Effector CD4-positive, alpha-beta T cell (primary cell): ENCODE measurements around the gene EAPP.
"Not testable (repeated sequence)": the region's sequence is repeated elsewhere in the genome, so short reads cannot be mapped to it uniquely, and the experiment has no call there.

Experiments
- DNase-seq: peaks from one replicate; pipeline ENCODE4 v3.0.0-alpha.2; 2020
- total RNA-seq: gene quantifications from one replicate; lab custom pipeline; 2026; lab: John Stamatoyannopoulos, UW

Gene EAPP, protein sequence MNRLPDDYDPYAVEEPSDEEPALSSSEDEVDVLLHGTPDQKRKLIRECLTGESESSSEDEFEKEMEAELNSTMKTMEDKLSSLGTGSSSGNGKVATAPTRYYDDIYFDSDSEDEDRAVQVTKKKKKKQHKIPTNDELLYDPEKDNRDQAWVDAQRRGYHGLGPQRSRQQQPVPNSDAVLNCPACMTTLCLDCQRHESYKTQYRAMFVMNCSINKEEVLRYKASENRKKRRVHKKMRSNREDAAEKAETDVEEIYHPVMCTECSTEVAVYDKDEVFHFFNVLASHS
- total RNA-seq = 41.5 reads per million, percentile 64 among the genes with 10 or more reads in this experiment

DNA sequence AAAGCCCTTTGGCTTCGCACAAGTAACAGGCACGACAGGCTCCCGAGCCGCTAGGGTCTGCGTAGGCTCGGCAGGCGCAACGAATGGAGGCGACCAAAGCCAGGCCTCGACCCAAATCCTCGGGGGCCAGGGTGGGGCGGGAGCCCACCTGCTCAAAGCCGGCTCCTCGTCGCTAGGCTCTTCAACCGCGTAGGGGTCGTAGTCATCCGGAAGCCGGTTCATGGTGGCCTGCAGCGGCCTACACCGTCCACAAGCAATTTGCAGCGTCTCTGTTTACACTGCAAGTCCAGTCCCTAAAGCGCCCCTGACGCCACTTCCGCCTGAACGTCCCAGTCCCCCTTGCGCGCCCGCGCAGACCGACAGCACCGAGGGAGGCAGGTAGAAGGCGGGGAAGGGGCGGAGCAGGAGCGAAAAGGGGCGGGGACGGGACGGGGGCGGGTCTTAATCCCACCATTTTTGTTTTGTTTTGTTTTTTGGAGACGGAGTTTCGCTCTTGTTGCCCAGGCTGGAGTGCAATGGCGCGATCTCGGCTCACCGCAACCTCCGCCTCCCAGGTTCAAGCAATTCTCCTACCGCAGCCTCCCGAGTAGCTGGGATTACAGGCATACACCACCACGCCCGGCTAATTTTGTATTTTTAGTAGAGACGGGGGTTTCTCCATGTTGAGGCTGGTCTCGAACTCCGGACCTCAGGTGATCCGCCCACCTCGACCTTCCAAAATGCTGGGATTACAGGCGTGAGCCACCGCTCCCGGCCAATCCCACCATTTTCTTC is at the start of gene EAPP:
Gene EAPP, minus strand, starts transcription at position 295 of the 774 bp plus-strand sequence. Its CDS starts 73 bp downstream, at position 222.
- peak; percentile 93 for DNase-seq

DNA sequence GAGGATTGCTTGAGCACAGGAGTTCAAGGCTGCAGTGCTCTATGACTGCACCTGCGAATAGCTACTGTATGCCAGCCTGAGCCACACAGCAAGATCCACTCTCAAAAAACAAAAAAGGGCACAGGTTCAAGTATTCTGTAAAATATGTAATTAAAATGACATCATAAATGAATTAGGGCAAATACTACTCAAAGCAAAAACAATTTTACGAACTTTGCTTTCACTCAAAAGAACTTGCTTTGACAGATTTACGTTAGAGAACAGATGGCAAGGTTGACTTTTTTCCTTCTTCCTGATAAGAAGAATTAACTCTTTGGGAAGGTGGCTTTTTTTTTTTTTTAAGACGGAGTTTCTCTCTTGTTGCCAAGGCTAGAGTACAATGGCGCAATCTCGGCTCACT is 44.0 kb upstream of the EAPP start:
- no peak for DNase-seq

DNA sequence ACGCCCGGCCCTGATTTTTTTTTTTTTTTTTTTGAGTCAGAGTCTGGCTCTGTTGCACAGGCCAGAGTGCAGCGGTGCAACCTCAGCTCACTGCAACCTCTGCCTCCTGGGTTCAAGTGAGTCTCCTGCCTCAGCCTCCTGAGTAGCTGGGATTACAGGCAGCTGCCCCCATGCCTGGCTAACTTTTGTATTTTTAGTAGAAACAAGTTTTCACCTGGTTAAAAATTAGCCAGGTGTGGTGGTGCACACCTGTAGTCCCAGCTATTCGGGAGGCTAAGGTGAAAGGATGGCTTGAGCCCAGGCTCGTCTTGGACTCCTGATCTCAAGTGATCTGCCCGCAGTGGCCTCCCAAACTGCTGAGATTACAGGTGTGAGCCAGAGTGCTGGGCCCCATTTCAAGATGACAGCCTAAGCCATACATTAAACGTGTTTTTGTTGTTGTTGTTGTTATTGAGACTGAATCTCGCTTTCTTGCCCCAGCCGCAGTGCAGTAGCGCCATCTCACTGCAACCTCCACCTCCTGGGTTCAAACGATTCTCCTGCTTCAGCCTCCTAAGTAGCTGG is 42.7 kb upstream of the EAPP start:
- DNase-seq = no peak

DNA sequence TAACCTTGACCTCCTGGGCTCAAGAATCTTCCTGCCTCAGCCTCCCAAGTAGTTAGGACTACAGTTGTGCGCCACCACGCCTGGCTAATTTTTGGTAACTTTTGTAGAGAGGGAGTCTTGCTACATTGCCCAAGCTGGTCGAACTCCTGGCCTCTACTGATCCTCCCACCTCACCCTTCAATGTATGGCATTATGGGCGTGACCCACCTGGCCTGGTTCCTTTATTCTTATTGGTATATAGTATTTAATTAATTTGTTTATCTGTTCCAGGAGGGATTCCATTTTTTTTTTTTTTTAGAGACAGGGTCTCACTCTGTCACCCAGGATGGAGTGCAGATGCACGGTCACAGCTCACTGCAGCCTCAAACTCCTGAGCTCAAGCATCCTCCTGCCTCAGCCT is 40.9 kb upstream of the EAPP start:
- no peak for DNase-seq

DNA sequence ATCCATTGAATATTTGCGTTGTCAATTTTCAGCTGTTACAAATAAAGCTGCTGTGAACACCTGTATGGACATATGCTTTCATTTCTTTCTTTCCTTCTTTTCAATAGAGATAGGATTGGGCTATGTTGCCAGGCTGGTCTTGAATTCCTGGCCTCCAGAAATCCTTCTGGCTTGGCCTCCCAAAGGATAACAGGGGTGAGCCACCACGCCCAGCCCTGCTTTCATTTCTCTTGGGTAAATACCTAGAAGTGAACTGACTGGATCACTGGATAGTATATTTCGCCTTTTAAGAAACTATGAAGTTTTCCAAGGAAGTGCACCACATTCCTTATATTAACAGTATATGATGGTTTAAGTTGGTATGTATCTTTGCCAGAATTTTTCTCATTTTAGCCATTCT is 32.3 kb upstream of the EAPP start:
- no peak for DNase-seq

DNA sequence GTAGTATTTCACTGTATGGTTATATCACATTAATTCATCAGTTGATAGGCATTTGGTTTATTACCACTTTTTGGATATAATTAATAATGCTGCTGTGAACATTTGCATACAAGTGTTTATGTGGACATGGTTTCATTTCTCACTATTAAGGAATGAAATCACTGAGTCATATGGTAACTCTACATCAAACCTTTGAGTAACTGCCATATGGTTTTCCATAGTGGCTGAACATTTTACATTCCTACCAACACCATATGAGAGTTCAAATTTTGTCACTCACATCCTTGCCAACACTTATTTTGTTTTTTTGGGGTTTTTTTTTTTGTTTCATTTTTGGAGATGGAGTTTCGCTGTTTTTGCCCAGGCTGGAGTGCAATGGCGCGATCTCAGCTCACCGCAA is 30.2 kb upstream of the EAPP start:
- no peak for DNase-seq

DNA sequence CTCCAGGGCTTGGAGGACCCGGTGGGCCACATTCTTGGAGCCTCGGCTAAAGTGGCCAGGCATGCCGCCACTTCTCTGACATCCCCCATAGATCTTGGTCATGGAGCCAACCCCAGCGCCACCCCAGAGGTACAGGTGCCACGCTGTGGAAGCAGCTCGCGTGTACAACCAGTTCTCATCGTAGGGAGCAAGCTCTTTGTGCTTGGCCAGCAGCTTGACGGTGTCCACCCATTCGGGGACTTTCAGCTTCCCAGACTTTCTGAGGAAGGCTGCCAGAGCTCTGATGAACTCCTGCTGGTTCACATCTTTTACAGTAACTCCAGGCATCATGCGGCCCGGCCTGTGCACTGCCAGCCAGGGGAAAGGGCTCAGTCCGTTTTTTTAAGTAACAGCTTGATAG is 29.3 kb upstream of the EAPP start:
- no peak for DNase-seq

DNA sequence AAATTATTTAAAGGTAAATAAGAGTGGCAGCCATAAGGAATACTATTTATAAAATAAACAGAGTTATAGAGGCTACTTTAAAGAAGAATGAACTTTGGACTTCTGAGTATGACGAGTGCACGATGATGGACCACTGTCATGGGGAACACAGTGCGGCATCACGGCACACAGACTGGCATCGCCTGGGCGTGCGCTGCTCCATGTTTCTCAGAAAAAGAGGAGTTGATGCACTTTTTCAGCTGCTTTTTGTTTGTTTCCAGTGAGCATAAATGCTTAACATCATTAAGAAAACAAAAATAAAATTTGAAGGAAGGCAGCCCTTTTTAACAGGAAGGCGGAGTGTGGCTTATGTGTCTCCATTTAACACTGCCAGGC is 23.3 kb upstream of the EAPP start:
- no peak for DNase-seq

DNA sequence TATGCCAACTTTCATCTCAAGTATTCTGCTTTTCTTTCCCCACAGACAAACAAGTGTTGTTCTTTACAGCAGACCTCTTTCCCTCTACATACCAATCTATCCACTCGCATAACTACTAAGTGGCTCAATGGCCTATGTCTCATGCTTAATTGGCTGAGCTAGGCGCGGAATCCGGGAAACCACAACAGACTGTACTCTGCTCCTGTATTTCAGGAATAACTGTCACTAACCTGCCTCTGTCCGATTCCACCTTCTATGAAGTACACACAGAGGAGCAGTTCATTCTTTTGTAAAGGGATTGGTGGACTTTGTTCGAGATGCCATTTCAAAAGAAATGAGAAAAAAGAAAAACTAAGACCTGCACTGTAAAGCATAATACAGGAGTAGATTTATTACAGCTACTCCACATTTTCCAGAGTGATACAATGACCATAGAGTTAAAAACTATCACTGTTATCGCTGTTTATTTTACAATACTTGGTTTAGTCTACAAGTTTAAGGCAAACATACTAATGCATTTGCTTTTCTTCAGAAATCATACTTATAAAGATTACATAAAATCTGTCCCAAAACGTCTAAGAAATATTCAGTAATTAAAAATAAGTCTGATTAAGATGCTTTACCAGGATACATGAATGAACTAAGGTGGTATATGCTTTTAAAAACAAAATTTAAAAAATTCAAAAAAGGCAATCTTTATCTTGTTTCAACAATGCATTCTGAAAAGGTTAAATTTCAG is 22.7 kb upstream of the EAPP start:
- DNase-seq = not testable (repeated sequence)

DNA sequence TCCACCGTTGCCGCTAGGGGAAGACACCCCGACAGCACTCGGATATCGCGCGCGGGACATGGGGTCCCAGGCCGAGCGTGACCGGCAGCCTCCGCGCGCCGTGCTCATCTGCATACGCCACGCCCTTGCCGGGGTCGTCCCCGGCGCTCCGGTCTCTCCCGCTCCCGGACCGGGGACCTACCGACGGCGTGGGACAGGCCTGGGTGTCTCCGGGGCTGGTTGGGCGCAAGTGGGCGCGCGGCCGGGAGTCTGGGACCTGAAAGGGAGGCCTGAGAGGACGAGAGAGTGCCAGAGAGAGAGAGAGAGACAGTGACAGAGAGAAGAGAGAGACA is 17.0 kb upstream of the EAPP start:
- DNase-seq = not testable (repeated sequence)

DNA sequence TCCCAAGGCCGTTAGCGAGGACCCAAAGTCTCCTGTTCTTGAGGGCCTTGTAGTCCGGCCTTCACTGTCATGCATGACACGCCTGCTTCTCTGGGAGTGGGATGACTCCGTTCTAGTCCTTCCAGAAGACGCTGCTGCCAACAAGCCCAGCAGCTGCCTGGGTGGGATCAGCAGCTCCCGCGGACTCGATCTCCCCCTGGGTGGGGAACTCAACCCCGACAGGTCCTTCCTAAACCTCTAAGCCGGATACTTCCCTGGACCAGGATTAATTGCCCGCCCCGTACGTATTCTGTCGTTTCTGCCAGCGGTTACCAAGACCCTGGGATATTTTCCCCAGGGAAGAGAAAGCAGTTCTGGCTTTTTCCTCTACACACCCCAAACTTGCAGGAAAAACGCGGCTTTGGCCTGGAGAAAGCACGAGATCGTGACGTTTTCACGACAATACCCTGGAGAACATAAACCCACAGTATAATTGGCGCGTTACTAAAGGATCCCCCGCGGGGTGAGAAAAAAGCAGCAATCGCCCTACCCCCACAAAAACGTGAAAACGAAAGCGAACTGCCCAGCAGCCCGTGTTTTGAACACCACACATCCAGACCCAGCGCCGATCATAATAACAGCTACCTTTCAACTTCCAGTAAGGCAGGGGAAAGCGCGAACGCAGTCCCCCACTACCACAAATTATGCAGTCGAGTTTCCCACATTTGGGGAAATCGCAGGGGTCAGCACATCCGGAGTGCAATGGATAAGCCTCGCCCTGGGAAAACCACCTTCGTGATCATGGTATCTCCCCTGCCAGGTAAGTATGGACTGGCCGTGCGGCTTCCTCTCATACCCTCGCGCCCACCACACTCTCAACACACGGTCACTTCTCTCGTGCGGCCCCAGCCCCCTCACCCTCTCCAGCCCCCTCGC is 16.3 kb upstream of the EAPP start:
- not testable (repeated sequence) for DNase-seq

DNA sequence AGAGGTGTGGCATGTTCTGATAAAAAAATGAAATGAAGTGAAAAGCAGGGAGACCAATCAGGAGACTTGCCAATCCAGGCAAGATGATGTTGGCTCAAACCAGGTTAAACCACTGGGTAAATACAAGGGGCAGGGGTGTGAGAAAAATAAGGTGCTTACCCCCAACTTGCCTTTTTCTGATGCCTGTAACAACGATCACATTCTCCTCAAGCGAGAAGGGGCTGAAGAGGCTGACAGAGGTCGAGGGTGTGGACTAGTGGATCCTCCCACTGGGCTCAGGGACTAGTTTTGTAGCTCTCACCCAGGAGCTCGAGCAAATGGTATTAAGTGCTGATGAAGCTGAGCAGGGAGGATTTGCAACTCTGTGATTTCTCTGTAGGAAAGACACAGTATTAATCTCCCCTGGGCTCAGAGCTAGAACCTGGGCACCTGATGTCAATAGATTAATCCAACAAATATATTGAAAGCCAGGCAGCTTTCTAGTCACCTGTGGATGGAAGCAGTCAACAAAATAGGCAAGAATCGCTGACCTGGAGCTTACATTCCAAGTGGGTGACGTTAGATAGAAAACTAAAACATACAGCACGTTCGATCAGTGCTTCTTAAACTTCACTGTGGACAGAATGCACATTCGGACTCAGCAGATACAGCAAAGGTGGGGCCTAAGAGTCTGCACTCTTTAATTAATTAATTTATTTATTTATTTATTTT is 15.2 kb upstream of the EAPP start:
- DNase-seq = no peak

DNA sequence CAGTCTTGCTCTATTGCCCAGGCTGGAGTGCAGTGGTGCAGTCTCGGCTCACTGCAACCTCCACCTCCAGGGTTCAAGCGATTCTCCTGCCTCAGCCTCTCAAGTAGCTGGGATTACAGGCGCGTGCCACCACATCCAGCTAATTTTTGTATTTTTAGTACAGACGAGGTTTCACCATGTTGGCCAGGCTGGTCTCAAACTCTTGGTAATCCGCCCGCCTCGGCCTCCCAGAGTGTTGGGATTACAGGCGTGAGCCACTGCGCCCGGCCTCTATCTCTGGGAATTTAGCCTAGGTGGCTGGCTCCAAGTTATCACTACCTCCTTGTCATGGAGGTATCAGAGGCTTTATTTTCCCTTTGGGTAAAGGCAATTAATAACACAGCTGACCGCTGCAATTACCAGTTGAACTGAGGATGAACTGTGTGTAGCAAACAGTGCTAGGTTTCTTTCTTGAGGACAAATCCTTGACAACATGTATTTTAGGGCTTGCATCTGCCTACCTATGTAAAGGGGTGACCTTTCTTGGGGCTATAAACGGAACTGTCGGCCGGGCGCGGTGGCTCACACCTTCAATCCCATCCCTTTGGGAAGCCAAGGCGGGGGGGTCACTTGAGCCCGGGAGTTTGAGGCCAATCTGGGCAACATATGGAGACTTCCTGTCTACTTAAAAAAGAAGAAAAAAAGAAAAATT is 9.9 kb upstream of the EAPP start:
- DNase-seq = not testable (repeated sequence)

DNA sequence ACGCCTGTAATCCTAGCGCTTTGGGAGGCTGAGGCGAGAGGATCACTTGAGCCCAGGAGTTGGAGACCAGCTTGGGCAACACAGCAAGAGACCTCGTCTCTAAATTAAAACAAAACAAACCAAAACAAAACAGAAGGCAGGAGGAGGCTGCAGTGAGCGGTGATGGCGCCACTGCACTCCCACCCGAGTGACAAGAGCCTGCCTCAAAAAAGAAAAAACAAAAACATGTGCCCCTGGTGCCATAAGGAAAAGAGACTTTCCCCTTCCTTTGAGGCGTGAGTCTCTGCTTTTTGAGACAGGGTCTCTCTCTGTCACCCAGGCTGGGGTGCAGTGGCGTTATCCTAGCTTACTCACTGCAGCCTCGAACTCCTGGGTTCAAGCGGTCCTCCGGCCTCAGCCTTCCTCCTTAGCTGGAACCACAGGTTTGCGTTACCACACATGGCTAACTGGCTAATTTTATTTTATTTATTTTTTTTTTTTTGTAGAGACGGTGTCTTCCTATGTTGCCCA is 9.0 kb upstream of the EAPP start:
- no peak for DNase-seq

DNA sequence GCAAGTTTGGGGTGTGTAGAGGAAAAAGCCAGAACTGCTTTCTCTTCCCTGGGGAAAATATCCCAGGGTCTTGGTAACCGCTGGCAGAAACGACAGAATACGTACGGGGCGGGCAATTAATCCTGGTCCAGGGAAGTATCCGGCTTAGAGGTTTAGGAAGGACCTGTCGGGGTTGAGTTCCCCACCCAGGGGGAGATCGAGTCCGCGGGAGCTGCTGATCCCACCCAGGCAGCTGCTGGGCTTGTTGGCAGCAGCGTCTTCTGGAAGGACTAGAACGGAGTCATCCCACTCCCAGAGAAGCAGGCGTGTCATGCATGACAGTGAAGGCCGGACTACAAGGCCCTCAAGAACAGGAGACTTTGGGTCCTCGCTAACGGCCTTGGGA is 7.6 kb upstream of the EAPP start:
- DNase-seq = not testable (repeated sequence)

DNA sequence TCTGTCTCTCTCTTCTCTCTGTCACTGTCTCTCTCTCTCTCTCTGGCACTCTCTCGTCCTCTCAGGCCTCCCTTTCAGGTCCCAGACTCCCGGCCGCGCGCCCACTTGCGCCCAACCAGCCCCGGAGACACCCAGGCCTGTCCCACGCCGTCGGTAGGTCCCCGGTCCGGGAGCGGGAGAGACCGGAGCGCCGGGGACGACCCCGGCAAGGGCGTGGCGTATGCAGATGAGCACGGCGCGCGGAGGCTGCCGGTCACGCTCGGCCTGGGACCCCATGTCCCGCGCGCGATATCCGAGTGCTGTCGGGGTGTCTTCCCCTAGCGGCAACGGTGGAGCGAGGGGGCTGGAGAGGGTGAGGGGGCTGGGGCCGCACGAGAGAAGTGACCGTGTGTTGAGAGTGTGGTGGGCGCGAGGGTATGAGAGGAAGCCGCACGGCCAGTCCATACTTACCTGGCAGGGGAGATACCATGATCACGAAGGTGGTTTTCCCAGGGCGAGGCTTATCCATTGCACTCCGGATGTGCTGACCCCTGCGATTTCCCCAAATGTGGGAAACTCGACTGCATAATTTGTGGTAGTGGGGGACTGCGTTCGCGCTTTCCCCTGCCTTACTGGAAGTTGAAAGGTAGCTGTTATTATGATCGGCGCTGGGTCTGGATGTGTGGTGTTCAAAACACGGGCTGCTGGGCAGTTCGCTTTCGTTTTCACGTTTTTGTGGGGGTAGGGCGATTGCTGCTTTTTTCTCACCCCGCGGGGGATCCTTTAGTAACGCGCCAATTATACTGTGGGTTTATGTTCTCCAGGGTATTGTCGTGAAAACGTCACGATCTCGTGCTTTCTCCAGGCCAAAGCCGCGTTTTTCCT is 7.0 kb upstream of the EAPP start:
- DNase-seq = not testable (repeated sequence)

DNA sequence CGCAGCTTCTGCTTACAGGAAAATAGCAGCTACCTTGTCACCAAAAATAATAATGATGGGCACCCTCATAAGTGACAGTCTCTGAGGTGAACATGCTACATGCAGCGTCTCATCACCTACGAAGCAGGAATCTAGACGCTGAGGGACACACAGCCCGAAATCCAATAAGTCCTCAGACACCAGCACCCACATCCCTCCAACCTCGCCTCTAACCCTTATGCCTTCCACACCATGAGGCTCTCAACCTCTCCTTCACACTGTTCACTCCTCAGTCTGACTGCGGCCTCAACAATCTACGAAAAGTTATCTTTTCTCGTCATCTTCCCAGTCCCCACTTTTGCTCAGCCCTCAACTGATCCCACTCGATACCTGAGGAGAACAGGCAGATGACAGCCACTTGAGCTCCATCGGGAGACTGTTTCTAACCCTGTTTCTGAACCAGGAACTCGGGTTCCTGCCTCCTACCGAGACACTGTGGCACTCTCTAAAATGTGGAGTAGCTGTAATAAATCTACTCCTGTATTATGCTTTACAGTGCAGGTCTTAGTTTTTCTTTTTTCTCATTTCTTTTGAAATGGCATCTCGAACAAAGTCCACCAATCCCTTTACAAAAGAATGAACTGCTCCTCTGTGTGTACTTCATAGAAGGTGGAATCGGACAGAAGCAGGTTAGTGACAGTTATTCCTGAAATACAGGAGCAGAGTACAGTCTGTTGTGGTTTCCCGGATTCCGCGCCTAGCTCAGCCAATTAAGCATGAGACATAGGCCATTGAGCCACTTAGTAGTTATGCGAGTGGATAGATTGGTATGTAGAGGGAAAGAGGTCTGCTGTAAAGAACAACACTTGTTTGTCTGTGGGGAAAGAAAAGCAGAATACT is 919 bp upstream of the EAPP start:
- DNase-seq = not testable (repeated sequence)

DNA sequence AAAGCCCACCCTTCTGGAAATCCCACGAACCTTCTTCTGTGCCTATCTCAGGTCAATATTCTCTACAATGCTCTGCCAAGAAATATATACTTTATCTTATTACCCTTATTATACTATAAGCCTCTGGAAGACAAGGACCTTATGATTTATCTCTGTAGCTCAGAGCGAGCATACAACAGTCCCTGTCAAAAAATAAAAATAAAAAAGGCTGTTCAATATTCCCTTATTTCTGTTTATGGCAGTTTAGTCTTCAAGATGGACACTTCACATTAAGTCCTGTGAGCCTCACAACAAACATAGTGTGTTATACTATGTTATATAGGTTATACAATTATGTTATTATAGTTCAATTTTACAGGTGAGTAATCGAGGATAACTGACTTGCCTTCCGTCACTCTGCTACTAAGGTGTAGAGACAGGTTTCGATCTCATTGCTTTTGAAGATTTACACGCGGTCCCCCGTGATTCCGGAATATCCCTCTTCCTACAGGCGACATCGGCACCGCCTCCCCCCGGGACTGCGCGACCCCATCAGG is 562 bp downstream of the EAPP start:
- DNase-seq = no peak
